Measurements from ENCODE around the gene ABCC9.
"Not testable (repeated sequence)": the region's sequence is repeated elsewhere in the genome, so short reads cannot be mapped to it uniquely, and the experiment has no call there.

ABCC9 gene

GRCh38 chr12:21814814-21815213 is 126.4 kb downstream of the ABCC9 start:
- DNase-seq (ENCODE audit: low read depth) = no peak

DNA sequence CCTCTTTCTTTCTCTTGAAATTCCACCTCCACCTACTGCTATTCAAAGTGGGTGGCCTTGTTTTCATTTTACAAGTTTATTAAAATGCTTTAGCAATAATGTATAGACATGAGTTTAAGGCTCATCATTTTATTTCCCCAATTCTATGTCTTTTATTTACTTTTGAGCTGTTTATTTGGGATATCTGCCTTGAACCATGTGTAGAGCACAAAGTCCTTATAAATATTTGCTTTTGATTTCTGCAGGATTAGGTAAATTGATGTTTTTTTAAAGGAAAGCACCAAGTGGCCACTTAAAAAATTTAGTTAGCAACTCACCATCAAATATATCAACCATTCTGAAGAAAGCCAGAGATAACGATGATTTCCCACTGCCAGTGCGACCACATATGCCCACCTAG is 126.9 kb downstream of the ABCC9 start:
- DNase-seq (ENCODE audit: low read depth) = no peak

DNA sequence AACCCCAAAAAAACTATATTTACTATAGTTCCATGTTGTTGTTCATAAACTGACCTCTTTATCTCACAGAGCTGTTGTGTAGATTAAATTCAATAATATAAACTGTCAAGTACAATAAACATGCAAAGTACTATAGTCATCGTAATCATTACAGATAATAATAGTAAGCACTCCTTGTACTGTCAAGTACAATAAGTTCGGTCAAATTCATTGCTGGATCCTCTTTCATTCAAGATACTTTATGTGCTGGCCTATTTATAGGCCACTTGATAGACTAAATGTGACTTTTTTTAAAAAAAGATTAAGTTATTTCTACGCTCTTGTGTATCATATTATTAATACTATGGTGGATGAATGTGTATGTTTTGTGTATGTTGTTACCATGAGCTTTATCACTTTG is 127.5 kb downstream of the ABCC9 start:
- no peak for DNase-seq (ENCODE audit: low read depth)

- DNase-seq (ENCODE audit: low read depth) = no peak
These were observed 128.1 kb downstream of the ABCC9 start for GRCh38 chr12:21813125-21813524.

DNA sequence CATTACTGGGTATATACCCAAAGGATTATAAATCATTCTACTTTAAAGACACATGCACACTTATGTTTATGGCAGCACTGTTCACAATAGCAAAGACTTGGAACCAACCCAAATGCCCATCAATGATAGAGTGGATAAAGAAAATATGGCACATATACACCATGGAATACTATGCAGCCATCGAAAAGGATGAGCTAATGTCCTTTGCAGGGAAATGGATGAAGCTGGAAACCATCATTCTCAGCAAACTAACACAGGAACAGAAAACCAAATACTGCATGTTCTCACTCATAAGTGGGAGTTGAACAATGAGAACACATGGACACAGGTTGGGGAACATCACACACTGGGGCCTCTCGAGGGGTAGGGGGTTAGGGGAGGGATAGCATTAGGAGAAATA is 128.9 kb downstream of the ABCC9 start:
- DNase-seq (ENCODE audit: low read depth) = not testable (repeated sequence)

- DNase-seq (ENCODE audit: low read depth) = no peak
These were observed 132.1 kb downstream of the ABCC9 start for GRCh38 chr12:21809100-21809499.

- DNase-seq (ENCODE audit: low read depth) = no peak
These were observed 135.0 kb downstream of the ABCC9 start for GRCh38 chr12:21806255-21806654.

DNA sequence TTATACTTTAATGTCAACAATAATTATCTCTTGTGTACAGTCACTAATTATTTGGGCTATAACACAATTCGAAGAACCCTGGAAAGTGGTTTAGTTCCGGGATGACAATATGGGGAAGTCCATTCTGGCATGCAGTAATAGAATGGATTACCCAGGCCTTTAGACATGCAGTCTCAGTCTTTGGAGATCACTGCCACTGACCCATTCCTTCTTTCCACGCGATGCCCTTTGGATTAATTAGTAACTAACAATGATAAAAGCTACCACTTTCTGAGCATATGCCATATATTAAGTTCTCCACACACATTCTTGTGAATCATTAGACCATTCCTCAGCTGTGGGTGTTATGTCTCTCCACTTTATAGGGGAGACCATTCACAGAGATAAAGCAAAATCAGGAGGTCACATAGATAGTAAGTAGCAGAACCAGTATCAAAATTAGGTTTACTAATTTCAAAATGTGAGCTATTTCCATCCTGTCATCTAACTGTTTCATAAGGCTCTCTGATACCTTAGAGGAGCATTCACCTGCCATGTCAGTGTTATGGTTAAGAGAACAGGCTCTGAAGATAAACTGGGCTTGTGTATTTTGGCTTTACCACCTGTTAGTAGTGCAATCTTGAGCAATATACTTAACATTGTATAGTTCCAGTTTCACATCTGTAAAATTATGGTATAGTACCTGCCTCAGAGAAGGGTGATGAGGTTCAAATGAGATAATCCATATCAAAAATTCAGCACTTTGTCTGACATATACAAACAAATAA is 139.5 kb downstream of the ABCC9 start:
- DNase-seq (ENCODE audit: low read depth) = no peak

- DNase-seq (ENCODE audit: low read depth) = no peak
These were observed 141.2 kb downstream of the ABCC9 start for GRCh38 chr12:21800011-21800410.

DNA sequence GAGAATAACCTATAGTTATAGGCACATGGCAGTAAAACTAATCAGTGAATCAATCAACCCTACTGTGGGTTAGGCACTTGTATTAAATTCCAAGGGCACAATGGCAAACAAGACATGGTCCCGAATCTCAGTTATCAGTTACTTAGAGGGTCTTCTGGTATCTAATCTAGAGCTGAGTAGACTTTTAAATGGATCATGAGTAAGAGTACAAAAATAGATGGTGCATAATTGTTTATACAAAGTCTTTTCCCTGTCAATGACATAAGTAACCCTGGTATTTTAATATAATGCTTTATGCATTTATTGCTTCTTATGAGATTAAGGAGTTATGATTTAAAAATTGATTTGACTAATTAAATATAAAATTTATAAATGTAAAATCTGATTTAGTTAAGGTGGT is 143.7 kb downstream of the ABCC9 start:
- DNase-seq (ENCODE audit: low read depth) = no peak

DNA sequence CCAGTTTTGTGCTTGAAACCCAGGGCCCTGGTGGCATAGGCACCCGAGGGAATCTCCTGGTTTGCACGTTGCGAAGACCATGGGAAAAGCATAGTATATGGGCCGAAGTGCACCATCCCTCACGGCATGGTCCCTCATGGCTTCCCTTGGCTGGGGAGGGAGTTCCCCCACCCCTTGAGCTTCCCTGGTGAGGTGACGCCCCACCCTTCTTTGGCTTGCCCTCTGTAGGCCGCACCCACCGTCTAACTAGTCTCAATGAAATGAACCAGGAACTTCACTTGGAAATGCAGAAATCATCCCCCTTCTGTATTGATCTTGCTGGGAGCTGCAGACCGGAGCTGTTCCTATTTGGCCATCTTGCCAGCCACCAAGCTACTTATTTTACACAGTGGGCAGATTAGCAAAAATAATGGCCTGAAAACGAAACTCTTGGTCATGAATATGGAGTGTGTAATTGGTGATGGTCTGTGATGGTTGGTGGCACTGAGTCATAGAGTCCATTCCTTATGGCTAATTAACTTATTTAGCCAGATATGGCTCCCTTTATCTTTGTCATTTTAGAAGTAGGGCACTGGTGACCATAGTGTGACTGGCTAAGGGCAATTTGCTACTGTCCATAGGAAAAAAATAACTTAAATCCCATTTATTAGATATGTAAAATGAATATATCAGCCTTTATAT is 145.4 kb downstream of the ABCC9 start:
- DNase-seq (ENCODE audit: low read depth) = no peak

DNA sequence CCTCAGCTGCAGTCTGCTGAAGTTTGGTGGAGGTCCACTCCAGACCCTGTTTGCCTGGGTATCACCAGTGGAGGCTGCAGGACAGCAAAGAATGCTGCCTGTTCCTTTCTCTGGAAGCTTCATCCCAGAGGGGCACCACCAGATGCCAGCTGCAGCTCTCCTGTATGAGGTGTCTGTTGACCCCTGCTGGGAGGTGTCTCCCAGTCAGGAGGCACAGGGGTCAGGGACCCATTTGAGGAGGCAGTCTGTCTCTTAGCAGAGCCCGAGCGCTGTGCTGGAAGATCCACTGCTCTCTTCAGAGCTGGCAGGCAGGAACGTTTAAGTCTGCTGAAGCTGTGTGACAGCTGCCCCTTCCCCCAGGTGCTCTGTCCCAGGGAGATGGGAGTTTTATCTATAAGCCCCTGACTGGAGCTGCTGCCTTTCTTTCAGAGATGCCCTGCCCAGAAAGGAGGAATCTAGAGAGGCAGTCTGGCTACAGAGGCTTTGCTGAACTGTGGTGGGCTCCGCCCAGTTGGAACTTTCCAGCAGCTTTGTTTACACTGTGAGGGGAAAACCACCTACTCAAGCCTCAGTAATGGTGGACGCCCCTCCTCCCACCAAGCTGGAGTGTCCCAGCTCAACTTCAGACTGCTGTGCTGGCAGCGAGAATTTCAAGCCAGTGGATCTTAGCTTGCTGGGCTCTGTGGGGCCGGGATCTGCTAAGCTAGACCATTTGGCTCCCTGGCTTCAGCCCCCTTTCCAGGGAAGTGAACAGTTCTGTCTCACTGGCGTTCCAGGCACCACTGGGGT is 146.2 kb downstream of the ABCC9 start:
- DNase-seq (ENCODE audit: low read depth) = not testable (repeated sequence)

DNA sequence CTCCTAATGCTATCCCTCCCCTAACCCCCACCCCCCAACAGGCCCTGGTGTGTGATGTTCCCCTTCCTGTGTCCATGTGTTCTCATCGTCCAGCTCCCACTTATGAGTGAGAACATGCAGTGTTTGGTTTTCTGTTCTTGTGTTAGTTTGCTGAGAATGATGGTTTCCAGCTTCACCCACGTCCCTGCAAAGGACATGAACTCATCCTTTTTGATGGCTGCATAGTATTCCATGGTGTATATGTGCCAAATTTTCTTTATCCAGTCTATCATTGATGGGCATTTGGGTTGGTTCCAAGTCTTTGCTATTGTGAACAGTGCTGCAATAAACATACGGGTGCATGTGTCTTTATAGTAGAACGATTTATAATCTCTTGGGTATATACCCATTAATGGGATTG is 151.5 kb downstream of the ABCC9 start:
- DNase-seq (ENCODE audit: low read depth) = not testable (repeated sequence)

- no peak for DNase-seq (ENCODE audit: low read depth)
These were observed 152.9 kb downstream of the ABCC9 start for GRCh38 chr12:21788089-21788983.

- no peak for DNase-seq (ENCODE audit: low read depth)
These were observed 155.1 kb downstream of the ABCC9 start for GRCh38 chr12:21786041-21786531.

GRCh38 chr12:21782723-21783122 is 158.5 kb downstream of the ABCC9 start:
- DNase-seq (ENCODE audit: low read depth) = not testable (repeated sequence)

DNA sequence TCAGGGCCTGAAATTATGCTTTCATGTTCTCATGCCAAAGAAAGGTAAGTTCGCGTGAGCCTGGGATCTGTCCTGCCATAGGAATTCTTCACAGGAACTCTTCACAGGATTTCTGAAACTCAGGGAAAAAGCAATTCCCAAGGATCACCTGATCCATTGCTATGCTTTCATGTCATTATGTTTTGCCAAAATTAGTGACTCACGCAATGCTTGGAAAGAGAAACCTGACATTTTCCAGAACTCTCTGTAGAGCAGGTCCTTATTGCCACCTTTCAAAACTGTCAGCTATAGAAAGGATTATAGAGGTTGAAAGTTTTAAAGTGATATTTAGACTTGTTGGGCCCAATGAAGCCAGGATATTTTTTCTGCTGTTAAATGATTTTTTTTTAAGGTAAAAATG is 160.4 kb downstream of the ABCC9 start:
- no peak for DNase-seq (ENCODE audit: low read depth)

DNA sequence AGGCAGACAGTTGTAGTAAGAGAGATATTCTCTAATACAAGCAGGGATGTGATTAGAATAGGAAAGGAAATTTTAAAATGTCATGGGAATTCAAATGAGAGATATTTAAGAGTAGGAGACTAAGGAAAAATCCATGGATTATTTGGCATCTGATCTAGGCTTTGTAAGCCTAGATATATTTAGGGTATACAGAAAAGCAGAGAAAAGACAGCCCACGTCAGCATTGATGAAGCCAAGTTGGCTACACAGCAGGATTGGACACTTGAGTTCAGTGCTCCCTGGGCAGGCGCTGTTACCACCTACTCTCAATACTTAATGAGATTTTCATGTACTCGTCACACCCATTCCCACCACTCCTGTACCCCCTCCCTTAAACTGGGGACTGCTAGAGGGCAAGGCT is 165.1 kb downstream of the ABCC9 start:
- no peak for DNase-seq (ENCODE audit: low read depth)

- no peak for DNase-seq (ENCODE audit: low read depth)
These were observed 165.9 kb downstream of the ABCC9 start for GRCh38 chr12:21775133-21775820.

DNA sequence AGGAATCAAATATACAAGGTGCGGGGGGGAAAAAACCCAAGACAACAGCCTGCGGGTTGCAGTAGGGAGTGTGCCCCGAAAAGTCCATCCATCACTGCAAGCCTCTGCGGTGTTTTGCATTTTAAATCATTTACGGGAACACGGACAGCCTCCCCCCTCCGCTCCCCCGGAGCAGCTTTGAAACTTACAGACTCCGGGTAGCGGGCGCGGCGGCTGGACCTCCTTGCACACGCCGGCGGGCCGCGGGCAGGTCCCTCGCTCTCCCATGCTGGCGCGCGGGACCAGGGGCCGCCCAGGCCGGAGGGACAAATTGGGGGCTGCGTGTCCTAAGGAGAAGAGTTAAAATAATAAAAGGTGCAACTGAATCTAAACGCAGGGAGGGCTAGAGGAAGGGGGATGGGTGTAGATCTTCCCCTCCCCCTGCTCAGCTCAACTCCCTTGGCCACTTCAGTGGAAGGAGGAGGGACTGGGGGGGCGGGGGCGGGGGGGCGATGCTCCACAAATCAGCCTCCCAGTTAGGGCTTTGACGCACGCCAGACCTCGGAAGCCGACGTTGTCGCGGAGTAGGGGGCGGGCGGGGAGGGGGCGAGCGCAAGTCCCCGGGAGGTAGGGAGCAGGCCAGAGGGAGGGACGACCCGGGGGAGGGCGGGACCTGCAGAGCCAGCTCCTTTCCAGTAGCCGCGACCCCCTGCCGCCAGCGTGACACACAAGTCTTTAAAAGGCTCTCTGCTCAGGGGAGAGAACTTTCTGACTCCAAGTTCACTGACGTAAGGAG is 166.7 kb downstream of the ABCC9 start, which contains the start of gene KCNJ8:
Gene KCNJ8 (minus strand): TSS at position 349 of the 775 bp plus-strand sequence. CDS start 1,090 bp downstream, outside the sequence.
- peak; percentile 23 for DNase-seq (ENCODE audit: low read depth)
